Small intestine (tissue), 7 donors: ENCODE measurements around the gene CCDC47. TPM values are rescaled to one million over a fixed set of nuclear protein-coding genes. Genes with fewer than 3 reads are reported as not detected.

Experiments
- DNase-seq, 2 donors: peaks; one replicate each; pipeline versions ENCODE4 v3.0.0 to v3.0.0-alpha.2; 2013
- FAIRE-seq: peaks from 2 replicates; lab custom pipeline; 2012; peaks lifted over from hg19 to GRCh38; lab: Jason Lieb, UNC
- H3K27ac ChIP-seq, 3 donors: one replicate each; pipeline ENCODE4 v1.5.1; 2013; ENCODE audit warnings: low read length in 2 of 3, mild to moderate bottlenecking in 2 of 3, control low read depth in 1 of 3, inconsistent platforms in 1 of 3, low read depth in 1 of 3, moderate library complexity in 1 of 3
- H3K27me3 ChIP-seq, 3 donors: one replicate each; pipeline ENCODE4 v1.6.1; 2013; ENCODE audit warnings: low read length in 3 of 3, inconsistent platforms in 1 of 3; ENCODE audit not compliant: control insufficient read depth in 3 of 3, insufficient read depth in 3 of 3
- H3K36me3 ChIP-seq, 3 donors: one replicate each; pipeline ENCODE4 v1.6.1; 2013; ENCODE audit warnings: low read length in 3 of 3, inconsistent platforms in 1 of 3, low read depth in 1 of 3, mild to moderate bottlenecking in 1 of 3, moderate library complexity in 1 of 3; ENCODE audit not compliant: control insufficient read depth in 3 of 3, insufficient read depth in 2 of 3
- H3K4me1 ChIP-seq, 3 donors: one replicate each; pipeline ENCODE4 v1.6.1; 2013; ENCODE audit warnings: low read length in 2 of 3, inconsistent platforms in 1 of 3, low read depth in 1 of 3, mild to moderate bottlenecking in 1 of 3, moderate library complexity in 1 of 3; ENCODE audit not compliant: control insufficient read depth in 3 of 3, insufficient read depth in 2 of 3
- H3K4me3 ChIP-seq, 3 donors: one replicate each; pipeline ENCODE4 v1.5.1; 2013; ENCODE audit warnings: low read length in 3 of 3, control low read depth in 1 of 3, inconsistent platforms in 1 of 3, low read depth in 1 of 3, mild to moderate bottlenecking in 1 of 3, moderate library complexity in 1 of 3
- H3K9me3 ChIP-seq, 2 donors: one replicate each; pipeline ENCODE4 v1.6.1; 2013; ENCODE audit warnings: low read depth in 1 of 2, low read length in 1 of 2; ENCODE audit not compliant: control insufficient read depth in 2 of 2, insufficient read depth in 1 of 2
- WGBS, 3 donors: extraction: QIAGEN DNeasy Blood & Tissue Kit; methylation state at CpG; one replicate each; pipeline ENCODE4 v1.1.7; 2013; 5-methylcytosine and 5-hydroxymethylcytosine counted together
- polyA plus RNA-seq, 4 donors: library from polyadenylated mRNA; stranded (reverse) in 3 of 4; unstranded in 1 of 4; fragments of 200-250 nt in 3 of 4; fragments of 120-200 nt in 1 of 4; gene quantifications; one replicate each; pipeline versions ENCODE4 v1.2.1 to v1.2.3, GENCODE V29; 2013
- donor health status: healthy with polysubstance abuse.
- donor health status: control.
- donor health status: control.
- donor health status: Bipolar disorder and iron deficiency.
- donor health status: healthy.

CCDC47 gene
- polyA plus RNA-seq, 4 donors = 19.5 to 113 (median 60.1) TPM

DNA sequence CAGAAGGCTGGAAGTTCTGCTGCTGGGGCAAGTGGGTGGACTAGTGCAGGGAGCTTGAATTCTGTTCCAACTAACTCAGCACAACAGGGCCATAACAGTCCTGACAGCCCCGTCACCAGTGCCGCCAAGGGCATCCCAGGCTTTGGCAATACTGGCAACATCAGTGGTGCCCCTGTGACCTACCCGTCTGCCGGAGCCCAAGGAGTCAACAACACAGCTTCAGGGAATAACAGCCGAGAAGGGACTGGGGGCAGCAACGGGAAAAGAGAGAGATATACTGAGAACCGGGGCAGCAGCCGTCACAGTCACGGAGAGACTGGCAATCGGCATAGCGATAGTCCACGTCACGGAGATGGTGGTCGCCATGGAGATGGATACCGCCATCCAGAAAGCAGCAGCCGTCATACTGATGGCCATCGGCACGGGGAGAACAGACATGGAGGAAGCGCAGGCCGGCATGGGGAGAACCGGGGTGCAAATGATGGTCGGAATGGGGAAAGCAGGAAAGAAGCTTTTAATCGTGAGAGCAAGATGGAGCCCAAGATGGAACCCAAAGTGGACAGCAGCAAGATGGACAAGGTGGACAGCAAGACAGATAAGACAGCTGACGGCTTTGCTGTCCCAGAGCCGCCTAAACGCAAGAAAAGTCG lies 44.5 kb upstream of the CCDC47 start:
- no peak overlapping the region for H3K27ac ChIP-seq
- no peak for DNase-seq
- H3K36me3 ChIP-seq = peaks cover 45 to 75% (median 51%) of the 10 kb centered on the region in 3 donors
- 95 to 97% (median 96%) methylated on average over 27 of the region's 27 CpGs for WGBS, 3 donors
- no peaks in the 10 kb centered on the region for H3K27me3 ChIP-seq
- no peak overlapping the region for H3K4me3 ChIP-seq
- no peak for FAIRE-seq
- H3K4me1 ChIP-seq = peaks cover 0 to 6% (median 0%) of the 10 kb centered on the region in 3 donors
- no peaks in the 10 kb centered on the region for H3K9me3 ChIP-seq

DNA sequence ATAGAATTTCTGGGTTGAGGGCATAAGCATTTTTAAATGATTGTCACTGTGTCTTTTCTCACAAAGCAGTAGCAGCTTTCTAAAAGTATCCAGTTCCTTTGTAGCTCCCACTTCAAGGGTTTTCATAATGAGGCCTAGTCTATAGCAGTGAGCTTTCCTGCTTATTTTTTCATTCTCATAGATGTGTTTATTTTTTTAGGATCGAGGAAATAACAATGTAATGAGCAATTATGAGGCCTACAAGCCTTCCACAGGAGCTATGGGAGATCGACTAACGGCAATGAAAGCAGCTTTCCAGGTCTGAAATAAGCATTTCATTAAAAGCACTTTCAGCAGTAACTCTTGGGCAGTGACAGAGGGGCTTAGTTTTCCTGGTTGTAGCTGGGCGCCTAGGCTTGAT lies 43.3 kb upstream of the CCDC47 start:
- FAIRE-seq = no peak

DNA sequence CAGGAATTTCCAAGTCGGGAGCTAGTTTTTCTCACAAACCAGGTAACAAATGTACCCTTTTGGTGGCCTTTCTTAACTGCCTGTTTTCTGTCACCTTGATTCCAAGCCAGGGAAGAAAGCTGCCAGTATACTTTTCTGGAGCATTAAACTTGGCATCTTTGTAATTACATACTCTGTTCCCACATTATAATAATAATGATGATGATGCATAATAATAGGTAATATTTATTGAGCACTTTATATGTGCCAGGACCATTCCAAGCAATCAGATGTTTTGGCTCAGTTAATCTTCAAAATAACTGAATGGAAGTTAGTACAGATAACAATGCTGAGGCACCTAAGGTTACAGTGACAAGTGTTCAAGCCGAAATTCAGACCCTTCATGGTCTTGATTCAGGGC lies 42.7 kb upstream of the CCDC47 start:
- H3K27me3 ChIP-seq = no peaks in the 10 kb centered on the region
- no peak overlapping the region for H3K27ac ChIP-seq
- DNase-seq (no peak), FAIRE-seq (no peak)
- peaks cover 0 to 6% (median 0%) of the 10 kb centered on the region in 3 donors for H3K4me1 ChIP-seq
- peaks cover 35 to 68% (median 55%) of the 10 kb centered on the region in 3 donors for H3K36me3 ChIP-seq
- no peaks in the 10 kb centered on the region for H3K9me3 ChIP-seq
- no peak overlapping the region for H3K4me3 ChIP-seq
- 88 to 92% (median 90%) methylated on average over 2 of the region's 2 CpGs for WGBS, 3 donors

More for the DNA sequence above, 43.3 kb upstream of the CCDC47 start:
- H3K9me3 ChIP-seq = no peaks in the 10 kb centered on the region
- H3K36me3 ChIP-seq = peaks cover 39 to 74% (median 55%) of the 10 kb centered on the region in 3 donors
- H3K27ac ChIP-seq = no peak overlapping the region
- no peaks in the 10 kb centered on the region for H3K27me3 ChIP-seq
- H3K4me3 ChIP-seq = no peak overlapping the region
- 87 to 93% (median 89%) methylated on average over 4 of the region's 4 CpGs for WGBS, 3 donors
- DNase-seq = no peak
- H3K4me1 ChIP-seq = peaks cover 0 to 6% (median 0%) of the 10 kb centered on the region in 3 donors

DNA sequence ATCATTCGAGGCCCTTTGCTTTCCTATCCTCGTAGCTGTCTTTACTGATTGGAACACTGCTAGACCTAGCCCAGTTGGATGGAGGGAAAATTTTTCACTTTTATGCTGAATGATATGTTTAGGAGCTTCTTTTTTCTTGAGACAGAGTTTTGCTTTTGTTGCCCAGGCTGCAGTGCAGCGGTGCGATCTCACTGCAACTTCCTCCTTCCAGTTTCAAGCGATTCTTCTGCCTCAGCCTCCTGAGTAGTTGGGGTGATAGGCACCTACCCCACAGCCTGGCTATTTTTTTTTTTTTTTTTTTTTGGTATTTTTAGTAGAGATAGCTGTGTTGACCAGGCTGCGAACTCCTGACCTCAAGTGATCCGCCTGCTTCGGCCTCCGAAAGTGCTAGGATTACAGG lies 36.6 kb upstream of the CCDC47 start:
- H3K36me3 ChIP-seq = peaks cover 19 to 45% (median 45%) of the 10 kb centered on the region in 3 donors
- WGBS, 3 donors = 92 to 94% (median 94%) methylated on average over 9 of the region's 9 CpGs
- no peaks in the 10 kb centered on the region for H3K4me1 ChIP-seq
- DNase-seq (no peak), FAIRE-seq (no peak)
- no peak overlapping the region for H3K27ac ChIP-seq
- no peak overlapping the region for H3K4me3 ChIP-seq
- no peaks in the 10 kb centered on the region for H3K27me3 ChIP-seq
- no peaks in the 10 kb centered on the region for H3K9me3 ChIP-seq

DNA sequence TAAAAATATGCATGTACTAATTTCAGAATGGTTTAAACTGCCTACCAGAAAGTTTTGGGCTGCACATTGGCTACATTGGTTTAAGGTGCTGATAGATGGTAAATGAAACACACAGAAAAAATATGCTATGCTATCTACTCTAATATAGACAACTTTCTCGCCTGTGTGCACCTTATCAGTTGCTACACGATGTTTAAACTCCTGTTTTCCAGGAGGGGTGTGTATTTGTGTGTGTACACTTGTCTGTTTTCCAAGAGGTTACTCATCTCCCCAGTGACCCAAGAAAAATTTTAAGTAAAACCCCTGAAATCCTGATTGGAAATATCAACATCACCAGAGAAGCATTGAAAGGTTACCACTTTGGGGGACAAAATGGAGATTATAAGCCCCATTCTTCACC lies 32.2 kb upstream of the CCDC47 start:
- H3K27me3 ChIP-seq = no peaks in the 10 kb centered on the region
- DNase-seq (no peak), FAIRE-seq (no peak)
- no peaks in the 10 kb centered on the region for H3K4me1 ChIP-seq
- peaks cover 21 to 43% (median 38%) of the 10 kb centered on the region in 3 donors for H3K36me3 ChIP-seq
- H3K4me3 ChIP-seq = no peak overlapping the region
- 62 to 79% (median 70%) methylated on average over 2 of the region's 2 CpGs for WGBS, 3 donors
- no peak overlapping the region for H3K27ac ChIP-seq
- no peaks in the 10 kb centered on the region for H3K9me3 ChIP-seq

DNA sequence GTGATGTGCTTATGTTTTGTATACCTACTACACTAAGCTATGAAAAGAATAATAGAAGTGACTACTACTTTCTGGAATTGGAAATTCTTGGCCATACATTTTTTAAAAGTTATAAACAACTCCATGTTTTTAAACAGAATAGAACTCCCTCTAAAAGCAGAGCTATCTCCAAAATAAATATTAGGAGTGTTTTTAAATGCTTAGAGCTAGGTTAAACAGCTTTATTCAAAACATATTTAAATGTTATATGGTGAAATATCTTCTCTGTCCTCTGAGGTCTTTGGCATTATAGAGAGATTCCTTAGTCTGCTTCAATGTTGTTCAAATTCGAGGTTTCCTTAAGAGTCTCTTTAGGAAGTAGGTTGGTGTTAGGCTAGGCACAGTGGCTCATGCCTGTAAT lies 30.9 kb upstream of the CCDC47 start:
- DNase-seq (no peak), FAIRE-seq (no peak)
- WGBS, 3 donors = 89 to 100% (median 92%) methylated on average over 1 of the region's 1 CpG
- Histone ChIP-seq H3K9me3 (no peaks in the 10 kb centered on the region), H3K36me3 (peaks cover 20 to 39% (median 38%) of the 10 kb centered on the region in 3 donors), H3K27me3 (no peaks in the 10 kb centered on the region), H3K4me1 (no peaks in the 10 kb centered on the region), H3K27ac (no peak overlapping the region), H3K4me3 (no peak overlapping the region)

DNA sequence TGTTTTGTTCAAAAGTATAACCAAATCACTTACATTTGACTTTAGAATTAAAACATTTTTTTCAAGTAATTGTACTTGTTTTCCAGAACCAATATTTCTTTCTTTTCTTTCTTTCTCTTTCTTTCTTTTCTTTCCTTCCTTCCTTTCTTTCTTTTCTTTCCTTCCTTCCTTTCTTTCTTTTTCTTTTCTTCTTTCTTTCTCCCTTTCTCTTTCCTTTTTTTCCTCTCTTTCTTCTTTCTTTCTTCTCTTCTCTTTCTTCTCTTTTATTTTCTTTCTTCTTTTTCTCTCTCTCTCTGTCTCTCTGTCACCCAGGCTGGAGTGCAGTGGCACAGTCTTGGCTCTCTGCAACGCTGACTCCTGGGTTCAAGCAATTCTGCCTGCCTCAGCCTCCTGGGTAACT lies 27.4 kb upstream of the CCDC47 start:
- Histone ChIP-seq H3K4me1 (no peaks in the 10 kb centered on the region), H3K27me3 (no peaks in the 10 kb centered on the region), H3K4me3 (no peak overlapping the region), H3K9me3 (no peaks in the 10 kb centered on the region), H3K36me3 (peaks cover 11 to 41% (median 37%) of the 10 kb centered on the region in 3 donors), H3K27ac (no peak overlapping the region)
- FAIRE-seq (no peak), DNase-seq (no peak)
- 93 to 100% (median 98%) methylated on average over 1 of the region's 1 CpG for WGBS, 3 donors

DNA sequence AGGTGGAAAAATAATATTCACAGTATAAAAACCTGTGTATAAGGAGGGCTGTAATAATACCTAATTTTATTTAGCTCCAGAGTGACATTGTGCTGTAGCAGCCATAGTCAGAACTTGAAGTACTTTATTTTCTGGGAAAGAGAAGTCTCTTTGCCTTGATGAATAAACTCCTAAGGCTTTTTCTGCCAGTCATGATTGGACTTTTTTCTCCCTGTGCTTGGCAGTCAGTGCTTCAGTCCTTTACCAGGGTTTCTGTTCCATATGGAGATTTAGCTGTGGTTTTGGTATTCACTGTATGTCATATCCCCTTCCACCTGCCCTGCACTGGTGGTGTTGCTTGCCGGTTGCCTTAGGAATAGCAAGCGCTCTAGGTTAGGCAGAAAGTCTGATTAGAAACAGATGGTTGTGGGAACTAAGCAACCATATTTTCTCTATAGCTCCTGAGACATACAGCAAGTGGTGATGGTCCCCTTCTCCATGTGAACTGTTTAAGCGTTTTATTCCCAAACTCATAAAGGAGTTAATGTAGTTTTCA lies 25.2 kb upstream of the CCDC47 start:
- Histone ChIP-seq H3K27ac (no peak overlapping the region), H3K9me3 (no peaks in the 10 kb centered on the region), H3K4me3 (no peak overlapping the region), H3K36me3 (peaks cover 11 to 47% (median 44%) of the 10 kb centered on the region in 3 donors), H3K27me3 (no peaks in the 10 kb centered on the region), H3K4me1 (no peaks in the 10 kb centered on the region)
- no peak for DNase-seq
- no peak for FAIRE-seq
- 91 to 96% (median 96%) methylated on average over 3 of the region's 3 CpGs for WGBS, 3 donors
